Activated T-cell treated with anti-CD3 and anti-CD28 coated beads for 48 hours (primary cell): ENCODE measurements around the gene UQCC3.
A peak's percentile ranks its signal among the peaks of the same experiment; 100 is the strongest.
"Not testable (repeated sequence)": the region's sequence is repeated elsewhere in the genome, so short reads cannot be mapped to it uniquely, and the experiment has no call there.

ENCODE experiments used
- DNase-seq: peaks from one replicate; pipeline ENCODE4 v3.0.0-alpha.2; 2020; ENCODE audit warnings: low read depth

Gene UQCC3

GRCh38 chr11:62703921-62704320, 32.4 kb downstream of the UQCC3 start:
- not testable (repeated sequence) for DNase-seq

- no peak for DNase-seq
These were observed 33.9 kb downstream of the UQCC3 start for GRCh38 chr11:62705413-62705812.

- peak; percentile 93 for DNase-seq
These were observed 34.7 kb downstream of the UQCC3 start for GRCh38 chr11:62705880-62706849.

- no peak for DNase-seq
These were observed 35.4 kb downstream of the UQCC3 start for GRCh38 chr11:62706850-62707247.

- DNase-seq: no peak
These were observed 35.9 kb downstream of the UQCC3 start, which contains the start of the genes BSCL2 and GNG3 for GRCh38 chr11:62707277-62707861. BSCL2 (minus strand) TSS chr11:62707424; CDS start chr11:62707195, 229 bp downstream. GNG3 (plus strand) TSS chr11:62707676; CDS start chr11:62708296, 620 bp downstream.

GRCh38 chr11:62708392-62708791, 36.9 kb downstream of the UQCC3 start:
- DNase-seq: no peak

- DNase-seq: peak; percentile 32
These were observed 37.3 kb downstream of the UQCC3 start for GRCh38 chr11:62708793-62709192.

GRCh38 chr11:62709247-62710000, 38.0 kb downstream of the UQCC3 start:
- peak; percentile 89 for DNase-seq

- DNase-seq: peak; percentile 18
These were observed 38.5 kb downstream of the UQCC3 start for GRCh38 chr11:62710001-62710345.

GRCh38 chr11:62712276-62712812, 40.9 kb downstream of the UQCC3 start:
- no peak for DNase-seq

GRCh38 chr11:62712861-62713260, 41.4 kb downstream of the UQCC3 start:
- no peak for DNase-seq

- DNase-seq: no peak
These were observed 41.9 kb downstream of the UQCC3 start for GRCh38 chr11:62713343-62713742.

- no peak for DNase-seq
These were observed 44.0 kb downstream of the UQCC3 start for GRCh38 chr11:62715150-62716130.

- DNase-seq: no peak
These were observed 44.7 kb downstream of the UQCC3 start for GRCh38 chr11:62716206-62716605.

- DNase-seq: no peak
These were observed 45.3 kb downstream of the UQCC3 start for GRCh38 chr11:62716816-62717215.

GRCh38 chr11:62719302-62719978, 48.0 kb downstream of the UQCC3 start:
- no peak for DNase-seq

GRCh38 chr11:62721994-62722393, 50.5 kb downstream of the UQCC3 start:
- no peak for DNase-seq
